Breast epithelium (tissue), 4 donors: ENCODE measurements around the gene AMMECR1. TPM values are rescaled to one million over a fixed set of nuclear protein-coding genes. Genes with fewer than 3 reads are reported as not detected.

Experiments
- DNase-seq, 2 donors: peaks; one replicate each; pipeline ENCODE4 v3.0.0-alpha.2; 2019; ENCODE audit warnings: low spot score in 2 of 2
- H3K27ac ChIP-seq, 2 donors: fragments of 200-600 bp; sonication (generic) in 1 of 2; one replicate each; pipeline ENCODE4 v1.5.1; 2016 to 2019; ENCODE audit warnings: mild to moderate bottlenecking in 1 of 2
- H3K27me3 ChIP-seq, 2 donors: fragments of 200-600 bp; sonication (generic) in 1 of 2; one replicate each; pipeline versions ENCODE4 v1.5.1 to v1.6.0; 2017 to 2019; ENCODE audit warnings: control low read depth in 1 of 2, mild to moderate bottlenecking in 1 of 2
- H3K36me3 ChIP-seq: fragments of 200-600 bp; one replicate; pipeline ENCODE4 v1.5.1; 2019
- H3K4me1 ChIP-seq, 2 donors: fragments of 200-600 bp; sonication (generic); one replicate each; pipeline ENCODE4 v1.5.1; 2016 to 2019; ENCODE audit warnings: control low read depth in 1 of 2
- H3K4me3 ChIP-seq, 3 donors: fragments of 200-600 bp; sonication (generic); 1 replicate in 2 of 3; 2 replicates in 1 of 3; pipeline ENCODE4 v1.5.1; 2016 to 2019; ENCODE audit warnings: mild to moderate bottlenecking in 3 of 3, moderate library complexity in 2 of 3
- H3K9me3 ChIP-seq, 2 donors: fragments of 200-600 bp; sonication (generic) in 1 of 2; one replicate each; pipeline ENCODE4 v1.5.1; 2016 to 2019; ENCODE audit warnings: control low read depth in 1 of 2
- POLR2A ChIP-seq: fragments of 450-650 bp; IDR thresholded peaks from one replicate; pipeline ENCODE4 v1.6.1; 2016; ENCODE audit warnings: antibody characterized with exemption, mild to moderate bottlenecking, moderate library complexity
- POLR2AphosphoS5 ChIP-seq, 3 donors: sonication (generic); formaldehyde crosslinking; IDR thresholded peaks; one replicate each; pipeline ENCODE4 v1.6.1; 2017; ENCODE audit warnings: antibody characterized with exemption in 3 of 3
- intact Hi-C: fragments of 100-400 bp; cut with DNase I; formaldehyde crosslinking; loops from one replicate; pipeline ENCODE4 v1.15.1; 2023; ENCODE audit warnings: low total_unique reads
- total RNA-seq, 3 donors: library from RNA; depleted of rRNA; stranded (reverse); fragments of >200 nt; gene quantifications; one replicate each; pipeline ENCODE4 v1.1.0, GENCODE V29; 2016
- TF ChIP-seq, protein P1 (sequence below), 3 donors: fragments of 450-650 bp; IDR thresholded peaks; one replicate each; pipeline ENCODE4 v1.5.1; 2016 to 2017; ENCODE audit warnings: antibody characterized with exemption in 3 of 3, mild to moderate bottlenecking in 3 of 3, moderate library complexity in 3 of 3

AMMECR1 gene
- total RNA-seq, 3 donors from 2014 or later: 4.3 to 8.2 (median 6.6) TPM

GRCh38 chrX:110173192-110174175, 144.4 kb downstream of the AMMECR1 start:
- Histone ChIP-seq H3K27ac (peak overlapping the region; percentile 33 to 48), H3K9me3 (no peaks in the 10 kb centered on the region), H3K4me1 (no peaks in the 10 kb centered on the region), H3K27me3 (peaks cover 0 to 54% of the 10 kb centered on the region in 2 donors), H3K4me3 (no peak overlapping the region), H3K36me3 (no peaks in the 10 kb centered on the region)
- DNase-seq: no peak
- intact Hi-C loops: no loop called here
- TF ChIP-seq POLR2A: no peak
- TF ChIP-seq, protein P1, sequence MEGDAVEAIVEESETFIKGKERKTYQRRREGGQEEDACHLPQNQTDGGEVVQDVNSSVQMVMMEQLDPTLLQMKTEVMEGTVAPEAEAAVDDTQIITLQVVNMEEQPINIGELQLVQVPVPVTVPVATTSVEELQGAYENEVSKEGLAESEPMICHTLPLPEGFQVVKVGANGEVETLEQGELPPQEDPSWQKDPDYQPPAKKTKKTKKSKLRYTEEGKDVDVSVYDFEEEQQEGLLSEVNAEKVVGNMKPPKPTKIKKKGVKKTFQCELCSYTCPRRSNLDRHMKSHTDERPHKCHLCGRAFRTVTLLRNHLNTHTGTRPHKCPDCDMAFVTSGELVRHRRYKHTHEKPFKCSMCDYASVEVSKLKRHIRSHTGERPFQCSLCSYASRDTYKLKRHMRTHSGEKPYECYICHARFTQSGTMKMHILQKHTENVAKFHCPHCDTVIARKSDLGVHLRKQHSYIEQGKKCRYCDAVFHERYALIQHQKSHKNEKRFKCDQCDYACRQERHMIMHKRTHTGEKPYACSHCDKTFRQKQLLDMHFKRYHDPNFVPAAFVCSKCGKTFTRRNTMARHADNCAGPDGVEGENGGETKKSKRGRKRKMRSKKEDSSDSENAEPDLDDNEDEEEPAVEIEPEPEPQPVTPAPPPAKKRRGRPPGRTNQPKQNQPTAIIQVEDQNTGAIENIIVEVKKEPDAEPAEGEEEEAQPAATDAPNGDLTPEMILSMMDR (IDR thresholded peaks at IDR 0.05): no peak
- no peak for TF ChIP-seq POLR2AphosphoS5 (IDR thresholded peaks at IDR 0.05)

- intact Hi-C loops: no loop called here
- Histone ChIP-seq H3K9me3 (no peaks in the 10 kb centered on the region), H3K4me3 (no peak overlapping the region), H3K36me3 (no peaks in the 10 kb centered on the region), H3K27me3 (peaks cover 0 to 57% of the 10 kb centered on the region in 2 donors), H3K4me1 (no peaks in the 10 kb centered on the region), H3K27ac (no peak overlapping the region)
- DNase-seq: no peak
- TF ChIP-seq POLR2A (no peak), POLR2AphosphoS5 (IDR thresholded peaks at IDR 0.05) (no peak)
- TF ChIP-seq, protein P1 (IDR thresholded peaks at IDR 0.05): no peak
These were observed 145.7 kb downstream of the AMMECR1 start for GRCh38 chrX:110172215-110172614.

- TF ChIP-seq, protein P1 (IDR thresholded peaks at IDR 0.05): no peak
- TF ChIP-seq POLR2AphosphoS5 (IDR thresholded peaks at IDR 0.05): no peak
- TF ChIP-seq POLR2A: no peak
These were observed 146.4 kb downstream of the AMMECR1 start for GRCh38 chrX:110171442-110171841.

GRCh38 chrX:110170029-110170428, 147.9 kb downstream of the AMMECR1 start:
- no peaks in the 10 kb centered on the region for H3K36me3 ChIP-seq
- no peak overlapping the region for H3K27ac ChIP-seq
- H3K27me3 ChIP-seq: peaks cover 0 to 44% of the 10 kb centered on the region in 2 donors
- H3K4me1 ChIP-seq: no peaks in the 10 kb centered on the region
- H3K9me3 ChIP-seq: no peaks in the 10 kb centered on the region
- no peak overlapping the region for H3K4me3 ChIP-seq
- intact Hi-C loops: no loop called here
- no peak for TF ChIP-seq POLR2A
- TF ChIP-seq, protein P1 (IDR thresholded peaks at IDR 0.05): no peak
- TF ChIP-seq POLR2AphosphoS5 (IDR thresholded peaks at IDR 0.05): no peak
- DNase-seq: no peak

More at GRCh38 chrX:110171442-110171841, 146.4 kb downstream of the AMMECR1 start:
- DNase-seq: no peak
- Histone ChIP-seq H3K4me3 (no peak overlapping the region), H3K4me1 (no peaks in the 10 kb centered on the region), H3K9me3 (no peaks in the 10 kb centered on the region), H3K36me3 (no peaks in the 10 kb centered on the region), H3K27ac (no peak overlapping the region), H3K27me3 (peaks cover 0 to 52% of the 10 kb centered on the region in 2 donors)
- intact Hi-C loops: no loop called here

DNA sequence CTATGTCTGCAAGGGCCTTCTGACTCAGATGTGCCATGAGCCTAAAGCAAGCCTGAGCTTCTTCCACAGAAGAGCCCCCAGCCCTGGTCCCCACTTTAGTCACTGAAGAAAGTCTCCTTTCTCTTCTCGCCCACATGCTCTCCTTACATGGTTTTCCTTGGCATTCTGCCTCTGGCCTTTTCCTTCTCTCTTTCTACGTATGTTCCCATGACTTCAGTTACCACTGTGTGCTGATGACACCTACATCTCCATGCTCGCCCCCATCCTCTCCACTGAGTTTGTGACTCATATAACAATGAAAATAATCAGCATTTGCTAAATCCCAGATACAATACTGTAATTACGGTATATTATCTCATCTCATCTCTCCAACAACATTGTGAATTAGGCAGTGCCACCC, 149.3 kb downstream of the AMMECR1 start:
- TF ChIP-seq, protein P1 (IDR thresholded peaks at IDR 0.05): no peak
- TF ChIP-seq POLR2AphosphoS5 (IDR thresholded peaks at IDR 0.05): no peak
- H3K4me1 ChIP-seq: no peaks in the 10 kb centered on the region
- intact Hi-C loops: no loop called here
- DNase-seq: no peak
- H3K27me3 ChIP-seq: peaks cover 0 to 37% of the 10 kb centered on the region in 2 donors
- H3K9me3 ChIP-seq: no peaks in the 10 kb centered on the region
- H3K27ac ChIP-seq: no peak overlapping the region
- no peaks in the 10 kb centered on the region for H3K36me3 ChIP-seq
- H3K4me3 ChIP-seq: no peak overlapping the region
